Renal pelvis (tissue), 4 donors: Measurements from ENCODE around the gene AIRE. TPM values are rescaled to one million over a fixed set of nuclear protein-coding genes. Genes with fewer than 3 reads are reported as not detected.
"Not testable (repeated sequence)": the region's sequence is repeated elsewhere in the genome, so short reads cannot be mapped to it uniquely, and the experiment has no call there.

ENCODE experiments used
- DNase-seq: peaks from one replicate; pipeline ENCODE4 v3.0.0-alpha.2; 2013
- polyA plus RNA-seq, 3 donors: library from polyadenylated mRNA; unstranded; fragments of 120-200 nt; gene quantifications; one replicate each; pipeline ENCODE4 v1.2.1, GENCODE V29; 2013; ENCODE audit not compliant: insufficient read length in 3 of 3

Gene AIRE
- polyA plus RNA-seq, 3 donors, result 0.44 to 0.99 (median 0.52) TPM

DNA sequence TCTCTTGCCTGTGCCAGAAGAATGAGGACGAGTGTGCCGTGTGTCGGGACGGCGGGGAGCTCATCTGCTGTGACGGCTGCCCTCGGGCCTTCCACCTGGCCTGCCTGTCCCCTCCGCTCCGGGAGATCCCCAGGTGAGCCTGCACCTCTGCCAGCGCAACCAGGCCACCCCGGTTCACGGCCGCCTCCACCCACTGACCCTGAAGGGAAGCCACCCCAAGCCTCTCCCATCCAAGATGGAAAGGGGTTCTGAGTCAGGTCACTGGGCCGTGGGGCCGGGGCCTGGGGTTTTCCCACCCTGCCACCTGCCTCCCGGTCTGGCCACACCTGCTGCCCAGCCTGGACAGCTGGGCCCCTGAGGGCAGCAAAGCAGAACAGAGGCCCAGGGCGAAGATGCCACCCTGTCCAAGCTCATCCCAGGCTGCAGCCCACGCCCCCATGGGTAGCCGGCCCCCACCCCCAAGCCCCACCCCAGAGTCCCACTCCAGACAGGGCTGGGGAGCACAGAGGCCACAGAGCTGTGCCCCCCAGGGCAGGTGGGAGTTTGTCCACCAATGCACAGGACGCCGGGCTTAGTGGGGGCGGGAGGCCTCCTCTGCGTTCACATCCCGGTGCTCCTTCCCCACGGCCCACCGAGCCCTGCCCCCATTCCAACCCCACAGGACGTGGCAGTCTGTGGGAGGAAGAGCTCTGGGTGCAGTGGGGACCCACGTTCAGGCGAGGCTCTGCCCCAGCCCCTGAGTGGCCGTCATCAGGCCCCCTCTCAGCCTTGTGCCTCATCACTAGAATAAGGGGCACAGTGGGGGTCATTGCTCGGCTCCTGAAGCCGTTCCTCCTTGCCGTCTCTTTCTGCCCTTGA is 5.6 kb downstream of the AIRE start:
- DNase-seq, result no peak

DNA sequence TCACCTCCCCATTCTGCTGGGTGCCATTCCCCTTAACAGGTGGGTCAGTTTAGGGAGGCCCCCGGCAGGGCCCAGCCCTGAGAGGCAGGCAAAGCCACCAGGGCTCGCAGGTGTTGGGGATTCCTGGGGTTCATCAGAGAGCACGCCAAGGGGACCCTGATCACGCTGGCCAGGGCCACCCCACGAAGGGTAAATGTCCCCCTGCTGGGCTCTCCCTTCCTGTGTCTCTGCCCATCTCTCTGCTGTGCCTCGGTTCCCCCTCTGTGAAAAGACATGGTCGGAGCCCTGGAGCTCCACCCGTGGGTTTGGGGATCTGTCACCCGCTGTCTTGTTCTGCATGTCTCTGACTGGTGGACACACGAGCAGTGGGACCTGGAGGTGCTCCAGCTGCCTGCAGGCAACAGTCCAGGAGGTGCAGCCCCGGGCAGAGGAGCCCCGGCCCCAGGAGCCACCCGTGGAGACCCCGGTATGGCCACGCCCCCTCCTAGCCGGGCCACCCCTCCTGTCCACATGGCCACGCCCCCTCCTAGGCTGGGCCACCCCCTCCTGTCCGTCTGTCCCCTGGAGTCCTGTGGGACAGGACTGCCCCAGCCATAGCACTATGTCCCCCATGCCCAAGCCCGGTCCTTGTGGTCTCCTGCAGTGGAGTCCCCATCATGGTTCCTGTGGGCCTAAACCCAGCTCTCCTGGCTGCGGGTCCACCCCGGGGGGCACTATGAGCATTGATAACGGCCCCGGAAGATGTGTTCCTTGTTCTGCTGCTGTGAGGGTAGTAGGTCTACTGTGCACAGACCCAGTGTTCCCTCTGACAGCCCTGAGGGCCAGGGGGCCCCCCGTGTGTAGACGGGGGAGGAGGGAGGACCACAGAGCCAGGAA is 6.5 kb downstream of the AIRE start:
- no peak for DNase-seq

DNA sequence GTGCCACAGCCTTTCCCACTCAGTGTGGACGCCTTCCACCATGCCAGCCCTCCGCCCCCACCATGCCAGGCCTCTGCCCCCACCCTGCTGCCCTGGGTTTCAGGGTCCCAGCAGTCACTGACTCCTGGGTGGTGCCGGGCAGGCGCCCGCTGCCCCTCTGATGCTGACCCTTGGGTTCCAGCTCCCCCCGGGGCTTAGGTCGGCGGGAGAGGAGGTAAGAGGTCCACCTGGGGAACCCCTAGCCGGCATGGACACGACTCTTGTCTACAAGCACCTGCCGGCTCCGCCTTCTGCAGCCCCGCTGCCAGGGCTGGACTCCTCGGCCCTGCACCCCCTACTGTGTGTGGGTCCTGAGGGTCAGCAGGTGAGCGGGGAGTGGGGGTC is 7.1 kb downstream of the AIRE start:
- DNase-seq, result no peak

DNA sequence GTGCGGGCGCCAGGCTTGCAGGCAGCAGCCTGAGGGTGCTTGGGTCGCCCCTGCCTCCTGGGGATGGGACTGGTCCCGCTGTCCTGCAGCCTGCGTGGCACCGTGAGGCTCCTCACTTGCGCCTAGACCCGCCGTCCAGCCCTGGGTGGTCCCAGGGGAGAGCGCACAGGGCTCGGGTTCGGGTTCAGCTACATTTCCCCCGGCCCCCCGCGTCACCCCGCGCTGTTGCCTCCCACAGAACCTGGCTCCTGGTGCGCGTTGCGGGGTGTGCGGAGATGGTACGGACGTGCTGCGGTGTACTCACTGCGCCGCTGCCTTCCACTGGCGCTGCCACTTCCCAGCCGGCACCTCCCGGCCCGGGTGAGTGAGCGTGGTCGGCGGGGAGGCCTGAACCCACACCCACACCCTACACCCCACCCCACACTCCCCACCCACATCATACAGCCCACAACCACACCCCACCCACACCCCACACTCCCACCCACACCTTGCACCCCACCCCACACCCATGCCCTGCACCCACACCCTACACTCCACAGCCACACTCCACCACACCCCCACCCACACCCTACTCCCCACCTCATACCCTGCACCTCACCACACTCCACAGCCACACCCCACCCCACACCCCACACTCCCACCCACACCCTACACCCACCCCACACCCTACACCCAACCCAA is 8.0 kb downstream of the AIRE start:
- no peak for DNase-seq

DNA sequence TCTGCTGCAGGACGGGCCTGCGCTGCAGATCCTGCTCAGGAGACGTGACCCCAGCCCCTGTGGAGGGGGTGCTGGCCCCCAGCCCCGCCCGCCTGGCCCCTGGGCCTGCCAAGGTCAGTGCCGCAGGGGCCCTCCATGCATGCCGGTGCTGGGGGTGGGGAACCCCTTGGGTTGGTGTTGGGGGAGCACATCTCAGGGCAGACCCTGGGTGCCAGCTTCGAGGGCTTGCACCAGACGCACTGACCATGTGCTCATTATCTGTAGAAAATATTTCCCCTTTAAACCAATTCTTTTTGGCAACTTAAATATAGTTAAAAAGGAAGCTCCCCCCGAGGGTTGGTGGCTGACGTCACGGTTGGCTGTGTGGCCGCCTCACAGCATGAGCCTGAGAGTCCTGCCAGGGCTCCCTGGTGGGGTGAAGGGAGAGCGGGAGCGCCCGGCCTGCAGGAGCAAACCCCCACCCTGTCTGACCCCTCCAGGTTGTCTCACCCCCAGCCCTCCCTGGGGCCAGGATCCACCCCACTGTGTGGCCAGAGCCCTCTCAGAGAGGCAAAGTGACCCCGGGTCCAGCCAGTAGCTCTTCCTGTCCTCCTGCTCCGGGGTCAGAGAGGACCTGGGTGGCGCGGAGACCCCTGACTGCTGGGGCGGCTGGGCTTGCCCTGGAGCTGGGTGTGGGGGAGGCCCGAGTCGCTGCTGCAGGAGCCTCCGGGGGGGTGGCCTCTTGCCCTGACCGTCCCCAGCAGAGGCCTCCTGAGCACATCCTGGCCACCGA is 8.9 kb downstream of the AIRE start:
- no peak for DNase-seq

DNA sequence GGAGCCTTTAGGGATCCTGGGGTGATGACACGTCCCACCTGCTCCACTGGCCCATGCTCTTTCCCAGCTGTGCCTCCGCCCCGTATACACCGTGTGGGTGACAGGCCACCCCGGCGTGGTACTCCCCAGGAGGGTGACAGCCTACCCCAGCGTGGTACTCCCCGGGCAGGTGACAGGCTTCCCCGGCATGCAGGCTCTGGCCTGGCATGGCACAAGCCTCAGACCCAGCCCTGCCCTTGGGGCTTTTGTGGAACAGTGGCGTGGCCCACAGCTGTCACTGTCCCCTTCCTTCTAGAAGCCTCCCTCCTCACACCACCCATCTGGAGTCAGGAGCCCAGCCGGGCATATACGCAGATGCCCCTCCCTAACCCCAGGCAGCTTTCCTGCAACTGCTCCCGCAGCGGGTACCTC is 9.5 kb downstream of the AIRE start:
- no peak for DNase-seq

DNA sequence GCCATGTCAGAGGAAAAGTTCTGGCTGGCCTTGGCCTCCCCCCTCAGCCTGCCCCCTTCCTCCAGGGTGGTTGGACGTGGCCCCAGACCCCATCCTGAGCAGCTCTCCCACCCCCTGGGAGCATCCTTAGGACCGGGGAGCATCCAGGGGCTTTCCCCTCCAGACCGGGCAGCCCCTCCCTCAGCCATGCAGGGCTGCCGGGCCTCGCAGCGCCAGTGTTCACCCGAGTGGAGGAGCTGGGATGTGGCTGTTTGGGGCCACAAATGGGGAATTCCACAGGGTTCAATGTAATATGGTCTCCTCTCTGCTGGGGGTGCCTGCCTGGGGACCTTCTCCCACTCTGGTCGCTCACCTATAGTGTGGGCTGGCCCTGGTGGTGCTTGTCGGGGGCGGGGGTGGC is 10.0 kb downstream of the AIRE start:
- DNase-seq, result no peak

DNA sequence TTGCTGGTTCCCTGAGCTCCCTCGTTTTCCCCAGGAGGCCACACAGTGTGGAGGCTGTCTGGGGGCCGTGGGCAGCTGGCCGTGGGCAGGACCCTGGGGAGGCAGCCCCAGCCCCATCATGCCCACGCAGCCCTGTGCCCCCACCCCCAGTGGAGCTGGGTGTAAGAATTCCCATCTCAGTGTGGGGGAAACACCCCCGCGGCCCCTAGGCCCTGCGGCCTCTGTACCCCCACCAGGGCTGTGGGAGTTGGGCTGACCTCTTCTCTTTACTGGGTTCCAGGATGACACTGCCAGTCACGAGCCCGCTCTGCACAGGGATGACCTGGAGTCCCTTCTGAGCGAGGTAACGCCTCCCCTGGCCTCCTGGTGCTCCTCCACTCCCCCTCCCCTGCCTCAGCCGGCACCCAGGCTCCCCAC is 10.4 kb downstream of the AIRE start:
- DNase-seq, result no peak

DNA sequence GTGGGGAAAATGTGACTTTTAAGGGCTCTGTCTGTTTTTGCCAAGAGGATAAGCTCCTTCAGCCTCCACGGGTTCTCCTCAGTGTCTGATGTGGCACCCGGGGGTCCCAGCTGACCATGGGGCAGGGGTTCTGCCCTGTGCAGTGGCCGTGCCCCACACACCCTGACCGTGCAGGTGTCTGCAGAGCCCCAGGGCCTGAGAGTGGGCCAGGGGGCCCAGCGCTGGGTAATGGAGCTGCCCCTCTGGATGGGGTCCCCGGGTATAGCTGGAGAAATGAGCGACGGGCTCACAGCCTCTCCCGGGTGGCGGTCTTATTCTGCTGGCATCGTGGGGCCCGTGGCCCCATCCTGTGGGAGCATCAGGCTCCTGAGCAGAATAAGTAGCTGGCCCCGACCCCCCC is 11.2 kb downstream of the AIRE start:
- DNase-seq, result no peak

DNA sequence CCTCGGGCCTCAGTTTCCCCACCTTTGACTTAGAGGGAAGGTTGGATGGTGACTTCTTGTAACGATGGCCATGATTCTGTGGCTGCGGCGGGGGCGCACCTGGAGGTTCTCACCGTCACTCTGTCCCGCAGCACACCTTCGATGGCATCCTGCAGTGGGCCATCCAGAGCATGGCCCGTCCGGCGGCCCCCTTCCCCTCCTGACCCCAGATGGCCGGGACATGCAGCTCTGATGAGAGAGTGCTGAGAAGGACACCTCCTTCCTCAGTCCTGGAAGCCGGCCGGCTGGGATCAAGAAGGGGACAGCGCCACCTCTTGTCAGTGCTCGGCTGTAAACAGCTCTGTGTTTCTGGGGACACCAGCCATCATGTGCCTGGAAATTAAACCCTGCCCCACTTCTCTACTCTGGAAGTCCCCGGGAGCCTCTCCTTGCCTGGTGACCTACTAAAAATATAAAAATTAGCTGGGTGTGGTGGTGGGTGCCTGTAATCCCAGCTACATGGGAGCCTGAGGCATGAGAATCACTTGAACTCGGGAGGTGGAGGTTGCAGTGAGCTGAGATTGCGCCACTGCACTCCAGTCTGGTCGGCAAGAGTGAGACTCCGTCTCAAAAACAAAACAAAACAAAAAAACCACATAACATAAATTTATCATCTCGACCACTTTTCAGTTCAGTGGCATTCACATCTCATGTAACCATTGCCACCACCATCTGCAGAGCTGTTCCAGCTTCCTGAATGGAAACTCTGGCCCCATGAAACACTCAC is 12.0 kb downstream of the AIRE start:
- DNase-seq, result peak; percentile 82

DNA sequence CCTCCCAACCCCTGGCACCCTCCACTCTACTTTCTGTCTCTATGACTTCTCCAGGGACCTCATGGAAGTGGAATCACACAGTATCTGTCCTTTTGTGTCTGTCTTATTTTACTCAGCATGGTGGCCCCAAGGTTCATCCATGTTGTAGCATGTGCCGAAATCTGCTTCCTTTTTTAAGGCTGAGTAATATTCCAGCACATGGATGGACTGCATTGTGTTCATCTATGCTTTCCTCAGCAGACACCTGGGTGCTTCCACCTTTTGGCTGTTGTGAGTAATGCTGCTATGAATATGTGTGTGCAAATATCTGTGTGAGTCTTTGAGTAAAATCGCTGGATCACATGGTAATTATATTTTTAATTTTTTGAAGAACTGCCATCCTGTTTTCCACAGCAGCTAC is 12.6 kb downstream of the AIRE start:
- DNase-seq, result no peak

DNA sequence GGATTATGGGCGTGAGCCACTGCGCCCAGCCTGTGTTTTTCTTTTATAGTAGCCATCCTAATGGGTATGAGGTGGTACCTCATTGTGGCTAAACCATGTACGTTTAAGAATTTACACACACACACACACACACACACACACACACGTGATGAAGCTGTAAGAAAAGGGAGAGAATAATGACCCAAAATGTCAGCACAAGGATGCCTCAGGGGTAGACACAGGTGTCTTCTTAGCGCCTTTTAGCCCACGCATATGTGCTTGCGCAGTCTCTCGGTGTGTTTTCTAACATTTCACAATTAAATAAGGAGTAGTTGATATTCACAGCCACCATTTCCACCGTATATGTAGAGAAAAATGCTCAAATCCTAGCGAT is 13.4 kb downstream of the AIRE start:
- DNase-seq, result no peak

DNA sequence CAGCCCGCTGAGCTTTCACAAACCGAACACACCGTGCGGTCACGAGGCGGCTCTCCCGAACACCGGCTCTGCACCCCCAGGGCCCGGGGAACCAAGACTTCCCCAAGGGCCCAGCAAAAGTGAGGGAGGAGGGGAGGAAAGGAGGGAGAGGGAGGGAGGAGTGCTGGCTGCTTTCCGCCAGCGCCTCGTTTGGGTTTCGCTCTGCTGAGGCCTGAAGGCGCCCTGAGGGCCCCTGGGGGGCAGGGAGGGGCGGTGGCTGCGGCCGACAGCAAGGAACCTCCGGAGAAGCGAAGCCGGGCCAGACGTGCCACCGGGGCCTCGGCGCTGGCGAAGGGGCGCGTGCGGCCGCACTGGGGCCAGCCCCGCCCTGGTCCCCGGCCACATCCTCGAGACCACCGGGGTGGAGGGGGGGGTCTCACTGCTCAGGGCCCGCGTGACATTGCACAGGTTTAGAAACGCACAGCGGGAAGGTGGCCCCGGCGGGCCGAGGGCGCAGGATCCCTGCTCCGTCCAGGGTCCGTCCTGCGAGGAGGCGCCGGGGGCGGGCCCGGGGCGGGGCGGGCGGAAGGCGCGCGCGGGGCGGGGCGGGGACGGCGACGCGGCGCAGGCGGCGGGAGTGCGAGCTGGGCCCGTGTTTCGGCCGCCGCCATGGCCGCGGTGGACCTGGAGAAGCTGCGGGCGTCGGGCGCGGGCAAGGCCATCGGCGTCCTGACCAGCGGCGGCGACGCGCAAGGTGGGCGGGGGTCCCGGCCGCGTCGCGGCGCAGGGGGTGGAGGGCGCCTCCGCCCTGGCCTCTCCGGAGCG is 14.0 kb downstream of the AIRE start, which contains the start of gene PFKL:
Gene PFKL (plus strand): TSS at position 596 of the 804 bp plus-strand sequence. CDS start 53 bp downstream, at position 649.
- DNase-seq, result no peak

DNA sequence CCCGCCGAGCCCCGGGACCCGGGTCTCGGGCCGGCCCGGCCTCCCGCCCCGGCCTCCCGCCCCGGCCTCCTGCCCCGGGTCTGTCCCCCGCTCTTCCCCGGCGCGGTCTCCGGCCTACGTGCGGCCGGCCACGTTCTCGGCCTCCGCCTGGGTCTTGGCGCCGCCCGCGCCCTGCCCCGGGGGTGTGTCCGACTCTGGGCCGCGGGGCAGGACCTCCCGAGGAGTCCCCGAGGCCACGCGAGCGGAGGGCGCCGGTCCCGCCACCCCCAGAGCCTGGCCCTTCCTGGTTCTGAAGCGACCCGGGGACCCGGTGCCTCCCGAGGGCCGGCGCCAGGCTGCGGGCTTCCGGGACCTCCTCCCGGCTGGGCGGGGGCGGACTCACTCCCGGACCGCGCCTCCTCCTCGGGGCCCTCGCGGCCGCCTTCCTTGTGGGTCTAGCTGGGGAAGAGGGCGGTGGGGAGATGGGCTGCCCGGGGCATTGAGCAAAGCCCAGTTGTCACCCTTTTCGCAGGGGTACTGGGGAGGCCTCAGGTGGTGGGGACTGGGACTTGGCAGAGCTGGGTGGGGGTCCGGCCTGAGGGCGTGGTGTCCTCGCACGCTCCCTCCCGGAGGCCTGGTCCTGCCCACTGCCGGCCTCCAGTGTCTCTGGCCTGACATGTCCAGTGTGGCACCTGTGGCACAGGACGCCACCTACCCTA is 14.7 kb downstream of the AIRE start:
- no peak for DNase-seq

DNA sequence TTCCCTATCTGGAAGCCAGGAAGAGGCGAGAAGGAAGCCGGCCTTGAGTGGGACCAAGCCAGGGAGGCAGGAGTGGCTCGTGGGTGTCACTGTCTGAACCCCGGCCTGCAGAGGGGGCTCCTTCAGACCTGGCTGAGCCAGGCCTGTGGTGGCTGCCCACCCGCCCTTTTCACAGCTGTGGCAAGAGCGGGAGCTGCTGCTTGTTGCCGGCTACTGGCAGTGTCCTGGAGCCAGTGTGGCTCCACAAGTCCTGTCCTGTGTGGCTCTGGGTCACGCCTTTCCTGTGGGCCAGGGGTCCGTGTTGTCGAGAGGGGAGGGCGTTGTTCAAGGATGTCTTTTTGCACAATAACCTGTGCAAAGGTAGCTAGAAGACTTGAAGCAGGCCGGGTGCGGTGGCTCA is 15.5 kb downstream of the AIRE start:
- DNase-seq, result no peak

DNA sequence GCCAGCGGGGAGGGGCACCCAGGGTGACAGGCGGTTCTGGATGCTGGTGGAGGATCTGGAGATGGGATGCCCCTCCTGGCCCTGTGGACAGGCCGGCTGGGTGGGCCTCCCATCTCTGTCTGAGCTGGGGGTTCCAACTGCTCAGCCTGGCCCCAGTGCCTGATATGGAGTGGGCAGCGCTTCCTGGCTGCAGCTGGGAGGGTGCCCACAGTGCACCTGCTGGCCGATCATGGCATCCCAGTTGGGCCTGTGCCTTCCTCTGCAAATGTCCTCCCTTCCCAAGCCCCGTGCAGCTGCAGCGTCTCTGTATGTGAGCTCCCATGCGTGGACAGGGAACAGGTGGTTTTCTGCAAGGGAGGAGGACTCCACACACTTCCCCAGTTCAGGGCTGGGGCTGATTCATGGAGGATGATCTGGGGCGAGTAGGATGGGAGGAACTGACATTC is 16.3 kb downstream of the AIRE start:
- DNase-seq, result peak; percentile 74

DNA sequence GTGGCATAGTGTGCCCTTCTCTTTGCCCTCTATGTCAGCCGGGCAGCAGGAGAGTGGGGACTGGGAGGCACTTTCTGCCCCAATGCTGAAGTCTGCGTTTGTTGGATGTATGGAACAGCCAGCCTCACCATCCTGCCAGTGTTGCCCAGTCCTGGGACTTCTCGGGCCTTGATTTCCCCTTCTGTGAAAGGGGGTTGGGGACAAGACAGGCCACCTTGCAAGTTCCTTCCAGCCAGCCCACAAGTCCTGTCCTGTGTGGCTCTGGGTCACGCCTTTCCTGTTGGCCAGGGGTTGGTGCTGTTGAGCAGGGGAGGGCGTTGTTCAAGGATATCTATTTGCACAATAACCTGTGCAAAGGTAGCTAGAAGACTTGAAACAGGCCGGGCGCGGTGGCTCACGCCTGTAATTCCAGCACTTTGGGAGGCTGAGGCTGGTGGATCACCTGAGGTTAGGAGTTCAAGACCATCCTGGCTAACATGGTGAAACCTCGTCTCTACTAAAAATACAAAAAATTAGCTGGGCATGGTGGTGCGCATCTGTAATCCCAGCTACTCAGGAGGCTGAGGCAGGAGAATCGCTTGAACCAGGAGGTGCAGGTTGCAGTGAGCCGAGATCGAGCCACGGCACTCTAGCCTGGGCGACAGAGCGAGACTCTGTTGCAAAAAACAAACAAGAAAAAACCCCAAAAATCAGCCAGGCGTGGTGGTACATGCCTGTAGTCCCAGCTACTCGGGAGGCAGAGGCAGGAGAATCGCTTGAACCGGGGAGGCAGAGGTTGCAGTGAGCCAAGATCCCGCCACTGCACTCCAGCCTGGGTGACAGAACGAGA is 17.1 kb downstream of the AIRE start:
- not testable (repeated sequence) for DNase-seq

DNA sequence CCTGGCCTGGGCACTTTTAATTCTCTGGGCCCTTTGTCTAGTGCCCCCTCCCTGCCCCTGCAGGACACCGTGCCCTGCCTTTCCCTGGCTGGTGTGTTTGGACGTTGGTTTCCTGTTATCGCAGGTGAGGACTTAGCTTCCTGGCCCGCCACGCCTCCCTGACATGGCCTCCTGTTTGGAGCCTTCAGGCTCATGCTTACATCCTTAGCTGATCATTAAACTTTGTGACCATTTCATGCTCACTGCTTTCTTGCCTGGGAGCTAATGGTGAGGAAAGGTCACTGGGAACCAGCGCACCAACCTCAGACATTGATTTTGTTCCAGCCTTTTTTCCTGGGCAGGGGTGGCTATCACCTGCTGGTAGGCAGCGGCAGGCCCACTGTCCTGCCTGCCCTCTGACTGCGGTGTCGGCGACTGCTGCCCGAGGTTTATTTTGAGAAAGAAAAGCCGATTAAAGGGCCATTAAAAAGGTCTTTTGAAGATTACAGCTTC is 17.9 kb downstream of the AIRE start:
- no peak for DNase-seq
